Measurements from ENCODE around the gene AKAP13. TPM values are rescaled to one million over a fixed set of nuclear protein-coding genes. Genes with fewer than 3 reads are reported as not detected.
A peak's percentile ranks its signal among the peaks of the same experiment; 100 is the strongest.

AKAP13 gene
- total RNA-seq, 4 donors from 2014 or later, result 332 to 362 (median 351) TPM

GRCh38 chr15:85786781-85787114, 406.3 kb downstream of the AKAP13 start:
- DNase-seq (ENCODE audit: low spot score in 2 of 2), result no peak
- peaks cover 0 to 23% (median 11%) of the 10 kb centered on the region in 4 donors for H3K4me1 ChIP-seq
- H3K36me3 ChIP-seq, result no peaks in the 10 kb centered on the region
- no peak for TF ChIP-seq CTCF (IDR thresholded peaks at IDR 0.05)
- no peak for TF ChIP-seq POLR2A (IDR thresholded peaks at IDR 0.05)
- no peak for TF ChIP-seq EP300 (IDR thresholded peaks at IDR 0.05)
- H3K27me3 ChIP-seq, result no peaks in the 10 kb centered on the region
- no peaks in the 10 kb centered on the region for H3K9me3 ChIP-seq
- no peak overlapping the region for H3K4me3 ChIP-seq
- H3K27ac ChIP-seq, result no peak overlapping the region
- WGBS, 2 donors, result 76 to 80% methylated on average over 3 of the region's 3 CpGs

- H3K9me3 ChIP-seq, result no peaks in the 10 kb centered on the region
- H3K4me1 ChIP-seq, result peaks cover 0 to 45% (median 28%) of the 10 kb centered on the region in 4 donors
- DNase-seq (ENCODE audit: low spot score in 2 of 2), result no peak
- no peak for TF ChIP-seq CTCF (IDR thresholded peaks at IDR 0.05)
- no peak for TF ChIP-seq EP300 (IDR thresholded peaks at IDR 0.05)
- TF ChIP-seq POLR2A (IDR thresholded peaks at IDR 0.05), result no peak
- 87% methylated on average over 11 to 12 of the region's 12 CpGs for WGBS, 2 donors
- H3K27ac ChIP-seq, result no peak overlapping the region
- H3K36me3 ChIP-seq, result no peaks in the 10 kb centered on the region
- no peak overlapping the region for H3K4me3 ChIP-seq
- no peaks in the 10 kb centered on the region for H3K27me3 ChIP-seq
Observed at GRCh38 chr15:85788771-85789495, 408.5 kb downstream of the AKAP13 start.

- Histone ChIP-seq H3K27ac (no peak overlapping the region), H3K27me3 (no peaks in the 10 kb centered on the region), H3K9me3 (no peaks in the 10 kb centered on the region), H3K36me3 (no peaks in the 10 kb centered on the region), H3K4me1 (peaks cover 0 to 46% (median 28%) of the 10 kb centered on the region in 4 donors), H3K4me3 (no peak overlapping the region)
- WGBS, 2 donors, result 88% methylated on average over 5 to 7 of the region's 7 CpGs
- TF ChIP-seq EP300 (IDR thresholded peaks at IDR 0.05) (no peak), POLR2A (IDR thresholded peaks at IDR 0.05) (no peak), CTCF (IDR thresholded peaks at IDR 0.05) (no peak)
- DNase-seq (ENCODE audit: low spot score in 2 of 2), result no peak
Observed at GRCh38 chr15:85789496-85789875, 409.1 kb downstream of the AKAP13 start.

GRCh38 chr15:85792102-85792731, 411.8 kb downstream of the AKAP13 start:
- no peak overlapping the region for H3K27ac ChIP-seq
- 83 to 97% methylated on average over 4 of the region's 4 CpGs for WGBS, 2 donors
- no peak for TF ChIP-seq CTCF (IDR thresholded peaks at IDR 0.05)
- TF ChIP-seq EP300 (IDR thresholded peaks at IDR 0.05), result no peak
- TF ChIP-seq POLR2A (IDR thresholded peaks at IDR 0.05), result no peak
- no peaks in the 10 kb centered on the region for H3K9me3 ChIP-seq
- no peak overlapping the region for H3K4me3 ChIP-seq
- DNase-seq (ENCODE audit: low spot score in 2 of 2), result no peak
- no peaks in the 10 kb centered on the region for H3K36me3 ChIP-seq
- no peaks in the 10 kb centered on the region for H3K27me3 ChIP-seq
- peaks cover 0 to 39% (median 16%) of the 10 kb centered on the region in 4 donors for H3K4me1 ChIP-seq

- no peaks in the 10 kb centered on the region for H3K9me3 ChIP-seq
- H3K36me3 ChIP-seq, result no peaks in the 10 kb centered on the region
- 52 to 67% methylated on average over 14 of the region's 14 CpGs for WGBS, 2 donors
- H3K27ac ChIP-seq, result peak overlapping the region in 1 of 4 donors; percentile 89
- H3K27me3 ChIP-seq, result no peaks in the 10 kb centered on the region
- peak overlapping the region; percentile 74 to 100 (median 91) for H3K4me3 ChIP-seq
- H3K4me1 ChIP-seq, result peaks cover 0 to 38% (median 16%) of the 10 kb centered on the region in 4 donors
- no peak for DNase-seq (ENCODE audit: low spot score in 2 of 2)
- no peak for TF ChIP-seq EP300 (IDR thresholded peaks at IDR 0.05)
- TF ChIP-seq CTCF (IDR thresholded peaks at IDR 0.05), result no peak
- no peak for TF ChIP-seq POLR2A (IDR thresholded peaks at IDR 0.05)
Observed at GRCh38 chr15:85792912-85793590, 412.6 kb downstream of the AKAP13 start.
